HG02970 (cell line): ENCODE data around the gene TP53BP1.
A peak's percentile ranks its signal among the peaks of the same experiment; 100 is the strongest.
"Not testable (repeated sequence)": the region's sequence is repeated elsewhere in the genome, so short reads cannot be mapped to it uniquely, and the experiment has no call there.

Experiments used
- ATAC-seq: cut with Tn5 transposase; IDR thresholded peaks from one replicate; pipeline ENCODE4 v1.9.1; 2021; ENCODE audit warnings: mild to moderate bottlenecking, moderate library complexity, moderate number of reproducible peaks; ENCODE audit not compliant: unreplicated experiment, low FRiP score

The TP53BP1 gene

GRCh38 chr15:43492673-43493601, at the start of gene TP53BP1:
Gene TP53BP1, minus strand, starts transcription at chr15:43493156. Its CDS starts 113 bp downstream, at chr15:43493043.
- peak; percentile 97 for ATAC-seq

- ATAC-seq = no peak
Observed at GRCh38 chr15:43541785-43542184, 48.8 kb upstream of the TP53BP1 start.

- no peak for ATAC-seq
Observed at GRCh38 chr15:43538091-43538490, 45.1 kb upstream of the TP53BP1 start.

- ATAC-seq = no peak
Observed at GRCh38 chr15:43534897-43535296, 41.9 kb upstream of the TP53BP1 start.

- ATAC-seq = not testable (repeated sequence)
Observed at GRCh38 chr15:43532826-43533225, 39.9 kb upstream of the TP53BP1 start.

GRCh38 chr15:43531018-43531670, 38.2 kb upstream of the TP53BP1 start:
- ATAC-seq = no peak

- ATAC-seq = no peak
Observed at GRCh38 chr15:43529587-43530345, 36.8 kb upstream of the TP53BP1 start.

GRCh38 chr15:43529141-43529540, 36.2 kb upstream of the TP53BP1 start:
- ATAC-seq = no peak

GRCh38 chr15:43528542-43529007, 35.6 kb upstream of the TP53BP1 start:
- no peak for ATAC-seq

- ATAC-seq = no peak
Observed at GRCh38 chr15:43527802-43528541, 35.0 kb upstream of the TP53BP1 start.

GRCh38 chr15:43527016-43527801, 34.3 kb upstream of the TP53BP1 start:
- no peak for ATAC-seq

- ATAC-seq = no peak
Observed at GRCh38 chr15:43526261-43526930, 33.4 kb upstream of the TP53BP1 start.

- ATAC-seq = no peak
Observed at GRCh38 chr15:43525131-43525530, 32.2 kb upstream of the TP53BP1 start.

- no peak for ATAC-seq
Observed at GRCh38 chr15:43524254-43524845, 31.4 kb upstream of the TP53BP1 start.

GRCh38 chr15:43523646-43524045, 30.7 kb upstream of the TP53BP1 start:
- ATAC-seq = no peak

GRCh38 chr15:43522247-43522646, 29.3 kb upstream of the TP53BP1 start:
- no peak for ATAC-seq

GRCh38 chr15:43521419-43521818, 28.5 kb upstream of the TP53BP1 start:
- ATAC-seq = no peak

- no peak for ATAC-seq
Observed at GRCh38 chr15:43520138-43520537, 27.2 kb upstream of the TP53BP1 start.
